Activated CD4-positive, alpha-beta T cell treated with anti-CD3 and anti-CD28 coated beads, Interleukin-2, Interleukin-6, amounts not matched to agents 100 ng/mL and 50 ng/mL, durations not matched to agents 16 hours and 8 hours (primary cell): ENCODE measurements around the gene TMEM214.
"Not testable (repeated sequence)": the region's sequence is repeated elsewhere in the genome, so short reads cannot be mapped to it uniquely, and the experiment has no call there.

Source experiments
- DNase-seq: peaks from one replicate; pipeline ENCODE4 v3.0.0-alpha.2; 2020

Gene TMEM214

GRCh38 chr2:27071990-27072830 is 39.4 kb downstream of the TMEM214 start:
- peak; percentile 44 for DNase-seq

GRCh38 chr2:27072920-27073319 is 40.2 kb downstream of the TMEM214 start:
- DNase-seq, result no peak

GRCh38 chr2:27073782-27074181 is 41.0 kb downstream of the TMEM214 start:
- DNase-seq, result no peak

GRCh38 chr2:27074738-27075565 is 42.2 kb downstream of the TMEM214 start:
- peak; percentile 41 for DNase-seq

GRCh38 chr2:27075566-27075871 is 42.8 kb downstream of the TMEM214 start:
- DNase-seq, result not testable (repeated sequence)

- DNase-seq, result no peak
Measured at GRCh38 chr2:27076323-27076722, 43.6 kb downstream of the TMEM214 start.

GRCh38 chr2:27077231-27077630 is 44.5 kb downstream of the TMEM214 start:
- DNase-seq, result no peak

- DNase-seq, result no peak
Measured at GRCh38 chr2:27078267-27079194, 45.8 kb downstream of the TMEM214 start, which contains the start of gene EMILIN1. Gene EMILIN1, plus strand, starts transcription at chr2:27078615. Its CDS starts 451 bp downstream, at chr2:27079066.

GRCh38 chr2:27079233-27080139 is 46.7 kb downstream of the TMEM214 start:
- DNase-seq, result no peak

- DNase-seq, result no peak
Measured at GRCh38 chr2:27080140-27080469, 47.3 kb downstream of the TMEM214 start.

GRCh38 chr2:27080603-27080936 is 47.8 kb downstream of the TMEM214 start:
- DNase-seq, result no peak

GRCh38 chr2:27081984-27082772 is 49.4 kb downstream of the TMEM214 start:
- no peak for DNase-seq

- no peak for DNase-seq
Measured at GRCh38 chr2:27082773-27083409, 50.1 kb downstream of the TMEM214 start.

- no peak for DNase-seq
Measured at GRCh38 chr2:27083410-27084296, 50.9 kb downstream of the TMEM214 start.

GRCh38 chr2:27084297-27085061 is 51.7 kb downstream of the TMEM214 start:
- no peak for DNase-seq

GRCh38 chr2:27085062-27085672 is 52.4 kb downstream of the TMEM214 start:
- DNase-seq, result no peak

- peak; percentile 62 for DNase-seq
Measured at GRCh38 chr2:27085673-27086089, 52.9 kb downstream of the TMEM214 start.

- DNase-seq, result peak; percentile 99
Measured at GRCh38 chr2:27086090-27086723, 53.4 kb downstream of the TMEM214 start.
